Measurements from ENCODE around the gene SMC5.
"Not testable (repeated sequence)": the region's sequence is repeated elsewhere in the genome, so short reads cannot be mapped to it uniquely, and the experiment has no call there.

SMC5 gene

DNA sequence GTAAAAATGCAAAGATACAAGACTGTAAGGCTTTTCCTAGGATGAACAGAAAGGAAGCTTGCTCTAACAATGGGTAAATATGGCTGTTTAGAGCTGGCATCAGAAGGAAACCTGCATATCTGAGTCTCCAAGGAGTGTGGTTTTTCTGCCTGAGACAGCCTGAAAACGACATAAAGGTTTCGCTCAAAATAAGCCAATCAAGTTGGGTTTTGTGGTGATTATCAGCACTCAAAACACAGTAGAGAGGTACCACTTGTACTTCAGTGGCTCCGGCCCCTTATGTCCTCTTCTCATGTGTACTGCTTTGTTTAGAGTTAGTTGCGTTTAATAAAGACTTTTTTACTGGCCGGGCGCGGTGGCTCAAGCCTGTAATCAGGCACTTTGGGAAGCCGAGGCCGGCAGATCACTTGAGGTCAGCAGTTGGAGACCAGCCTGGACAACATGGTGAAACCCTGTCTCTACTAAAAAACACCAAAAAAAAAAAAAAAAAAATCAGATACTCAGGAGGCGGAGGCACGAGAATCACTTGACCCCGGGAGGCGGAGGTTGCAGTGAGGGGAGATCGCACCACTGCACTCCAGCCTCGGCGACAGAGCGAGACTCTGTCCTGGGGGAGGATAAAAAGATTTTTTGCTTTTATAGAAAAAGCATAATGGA, 116.3 kb downstream of the SMC5 start:
- DNase-seq = no peak

DNA sequence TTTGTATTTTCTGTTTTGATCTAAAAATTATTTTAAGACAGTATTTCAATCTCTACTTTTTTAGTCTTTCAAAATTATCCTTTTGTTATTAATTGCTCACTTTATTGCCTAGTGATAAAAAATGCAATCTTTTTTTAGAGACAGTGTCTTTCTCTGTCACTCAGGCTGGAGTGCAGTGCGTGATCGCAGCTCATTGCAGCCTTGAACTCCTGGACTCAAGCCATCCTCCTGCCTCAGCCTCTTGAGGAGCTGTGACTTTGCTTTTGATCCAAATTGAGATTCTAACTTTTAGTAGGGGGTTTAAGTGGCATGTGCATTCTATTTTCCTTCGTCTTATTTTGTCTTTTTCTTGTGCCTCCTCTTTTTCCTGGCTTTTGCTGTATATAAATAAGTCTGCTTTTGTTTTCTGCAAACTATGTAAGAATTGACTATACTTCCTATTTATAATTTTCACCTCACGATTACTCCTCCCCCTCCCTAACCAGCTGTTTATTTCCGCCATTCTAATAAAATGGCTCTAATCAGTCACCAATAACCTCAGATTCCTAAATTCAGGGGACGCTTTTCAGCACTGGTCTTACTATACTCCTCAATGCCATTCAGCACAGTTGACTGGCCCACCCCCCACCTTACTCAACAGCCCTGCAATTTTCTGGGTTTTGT, 123.4 kb downstream of the SMC5 start:
- no peak for DNase-seq

- no peak for DNase-seq
Measured at GRCh38 chr9:70382709-70383605, 124.2 kb downstream of the SMC5 start.

DNA sequence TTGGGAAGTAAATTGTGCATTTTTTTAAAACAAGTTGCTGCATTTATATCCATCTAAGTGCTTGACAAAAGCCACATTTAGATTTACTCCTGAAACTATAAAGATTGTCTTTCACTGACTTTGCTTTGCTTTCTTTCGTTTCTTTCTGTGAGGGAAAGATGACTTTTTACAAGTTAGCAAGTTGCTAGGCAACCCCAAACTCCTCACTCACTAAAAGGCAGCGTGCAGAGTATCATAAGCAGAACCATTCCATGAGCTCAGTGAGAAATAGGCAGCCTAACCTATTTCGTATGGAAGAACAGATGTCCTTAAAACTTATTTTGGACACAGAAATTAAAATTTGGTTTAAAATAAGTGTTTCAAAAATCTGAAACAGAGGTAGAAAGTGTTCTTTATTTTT, 126.6 kb downstream of the SMC5 start:
- DNase-seq = no peak

DNA sequence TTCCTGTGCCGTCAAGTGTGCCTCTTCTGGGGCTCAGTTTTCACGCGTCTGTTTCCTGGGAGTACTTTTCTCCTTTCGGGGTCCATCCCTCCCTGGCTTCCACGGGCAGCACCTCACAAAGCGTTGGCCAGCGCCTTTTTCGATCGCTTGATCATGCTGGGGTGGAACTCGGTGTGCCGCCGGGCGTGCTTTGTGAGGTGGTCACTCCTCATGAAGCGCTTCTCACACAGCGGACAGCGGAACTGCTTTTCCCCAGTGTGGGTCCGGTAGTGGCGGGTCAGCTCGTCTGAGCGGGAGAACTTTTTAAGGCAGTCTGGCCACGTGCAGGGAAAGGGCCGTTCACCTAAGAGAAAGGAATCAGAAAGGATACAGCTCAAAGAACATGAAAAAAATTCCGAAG, 128.9 kb downstream of the SMC5 start:
- DNase-seq = no peak

DNA sequence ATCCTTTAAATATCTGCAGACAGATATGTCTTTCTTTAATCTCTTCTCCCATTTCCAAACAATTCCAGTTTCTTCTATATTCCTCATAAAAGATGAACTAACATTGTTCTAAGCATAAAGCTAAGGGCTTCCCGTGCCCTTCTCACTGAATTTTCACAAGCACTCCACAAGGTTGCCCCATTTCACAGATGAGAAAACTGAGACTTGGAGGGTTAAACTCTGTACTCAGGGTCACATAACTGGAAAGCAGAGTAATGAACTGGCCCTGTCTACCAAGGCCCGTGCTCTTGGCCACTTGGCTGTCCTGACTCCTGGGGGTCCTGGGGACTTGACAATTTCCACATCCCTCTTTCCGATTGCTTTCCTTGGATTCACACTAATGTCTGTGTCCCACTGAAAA, 130.4 kb downstream of the SMC5 start:
- DNase-seq = no peak

DNA sequence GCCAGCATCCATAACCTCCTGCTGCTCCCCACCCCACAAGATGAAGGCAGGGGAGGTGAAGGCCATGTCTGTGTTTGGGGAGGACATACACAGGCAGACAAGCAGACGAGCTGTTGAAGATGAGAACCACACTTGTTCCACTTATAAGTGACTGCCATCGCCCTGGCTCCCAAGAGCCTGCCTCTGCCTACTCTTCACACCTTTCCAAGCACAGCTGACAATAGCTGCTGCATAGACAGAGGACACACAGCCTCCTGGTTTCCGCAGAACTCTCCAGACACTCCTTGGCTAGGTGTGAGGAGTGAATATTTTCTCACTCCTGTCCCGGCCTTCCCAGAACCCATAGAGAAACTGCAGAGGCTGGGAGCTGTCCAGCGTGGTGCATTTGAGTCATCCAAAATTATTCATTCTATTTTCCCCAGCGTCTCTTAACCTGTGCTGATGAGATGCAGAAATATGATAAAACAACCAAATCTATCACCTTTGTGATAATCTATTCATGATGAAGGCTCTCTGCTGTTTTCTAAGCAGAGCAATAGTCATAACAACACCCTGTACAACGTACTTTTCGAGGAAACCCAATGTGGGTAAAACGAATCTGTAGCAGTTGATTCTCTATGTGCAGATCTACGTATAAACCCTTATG, 131.0 kb downstream of the SMC5 start:
- no peak for DNase-seq

- DNase-seq = no peak
Measured at GRCh38 chr9:70390933-70391341, 132.2 kb downstream of the SMC5 start.

DNA sequence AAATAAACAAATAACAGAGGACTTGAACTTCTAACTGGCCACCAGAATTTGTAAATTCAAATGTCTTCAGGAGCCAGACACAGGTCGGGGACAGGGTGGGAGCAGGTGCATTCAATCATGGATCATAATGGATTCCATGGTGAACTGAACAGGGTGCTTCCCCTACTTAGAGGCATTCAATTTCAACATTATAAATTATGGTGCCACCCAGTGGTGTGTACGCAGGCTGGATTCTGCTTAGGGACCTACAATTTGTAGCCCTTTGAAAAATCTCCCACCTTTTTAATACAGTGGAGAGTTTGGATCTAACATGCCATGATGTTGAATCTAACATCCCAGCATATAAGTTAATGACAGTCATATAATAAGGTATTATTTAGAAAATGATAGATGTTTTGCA, 133.4 kb downstream of the SMC5 start:
- DNase-seq = no peak

- DNase-seq = no peak
Measured at GRCh38 chr9:70392850-70393249, 134.1 kb downstream of the SMC5 start.

- DNase-seq = no peak
Measured at GRCh38 chr9:70395652-70396051, 136.9 kb downstream of the SMC5 start.

DNA sequence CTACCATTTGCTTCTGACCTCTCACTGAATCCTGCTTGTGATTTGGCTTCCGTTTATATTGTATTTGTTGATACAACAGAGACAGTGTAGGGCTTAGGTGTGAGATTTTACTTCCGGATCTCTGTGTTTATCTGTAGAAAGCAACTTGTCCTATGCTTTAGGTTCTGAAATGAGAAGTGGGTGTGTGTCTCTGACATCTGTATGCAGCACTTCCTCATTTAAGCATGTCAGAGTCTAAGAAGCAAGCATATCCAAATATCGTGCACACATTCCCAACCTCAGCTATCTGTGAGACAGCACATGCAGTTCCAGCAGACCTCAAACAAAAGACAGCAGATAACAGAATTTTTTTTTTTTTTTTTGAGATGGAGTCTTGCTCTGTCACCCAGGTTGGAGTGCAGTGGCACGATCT, 139.4 kb downstream of the SMC5 start:
- peak; percentile 18 for DNase-seq

DNA sequence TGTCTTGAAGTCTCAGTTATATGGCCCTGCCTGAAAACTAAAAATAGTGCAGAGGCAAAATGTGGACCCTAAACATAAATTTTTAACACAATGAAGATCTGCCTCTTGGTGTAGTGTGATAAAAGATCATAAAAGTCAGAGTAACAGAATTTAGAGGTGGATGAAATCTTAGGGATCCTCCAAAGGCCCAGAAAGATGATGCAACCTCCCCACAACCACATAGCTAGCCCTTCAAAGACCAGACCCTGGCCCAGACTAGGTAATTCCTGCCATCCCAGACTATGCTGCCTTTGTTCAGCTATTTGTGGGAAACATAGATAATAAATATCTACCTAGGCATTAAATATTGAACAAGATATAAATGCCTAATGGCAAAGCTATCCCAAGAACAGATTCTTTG, 140.4 kb downstream of the SMC5 start:
- no peak for DNase-seq

DNA sequence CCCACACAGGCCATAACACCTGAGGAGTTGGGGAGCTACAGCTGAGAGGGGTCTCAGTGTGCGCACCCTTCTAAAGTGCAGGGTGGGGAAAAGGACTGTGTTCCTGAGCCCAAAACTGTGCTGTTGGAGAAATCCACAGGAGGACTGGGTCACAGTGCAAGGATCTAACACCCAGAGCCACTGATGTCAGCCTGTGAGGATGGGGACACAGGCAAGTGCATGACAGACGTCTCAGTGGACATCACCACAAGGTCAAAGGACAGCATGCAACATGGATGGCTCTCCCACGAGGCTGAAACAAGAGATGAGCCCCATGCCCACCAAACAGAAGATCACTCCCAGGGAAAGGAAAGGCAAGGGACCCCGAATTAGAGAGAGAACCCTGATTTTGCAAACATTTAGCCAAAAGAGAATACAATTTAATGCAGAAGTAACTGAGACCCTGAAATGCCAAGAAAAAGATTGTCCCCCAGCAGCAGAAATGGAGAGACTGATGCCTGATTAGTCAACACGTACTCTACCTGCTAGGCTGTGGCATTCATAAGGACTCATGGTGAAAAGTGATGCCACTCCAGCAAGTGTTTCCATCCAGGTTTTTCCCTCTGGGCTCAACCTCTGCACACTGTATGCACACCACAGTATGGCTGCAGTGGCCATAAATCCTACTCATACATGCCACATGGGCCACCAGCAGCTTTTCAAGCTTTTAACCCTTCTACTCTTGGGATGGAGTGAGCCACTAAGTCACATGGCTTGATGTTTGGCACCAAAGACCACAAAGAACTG, 141.5 kb downstream of the SMC5 start:
- no peak for DNase-seq

DNA sequence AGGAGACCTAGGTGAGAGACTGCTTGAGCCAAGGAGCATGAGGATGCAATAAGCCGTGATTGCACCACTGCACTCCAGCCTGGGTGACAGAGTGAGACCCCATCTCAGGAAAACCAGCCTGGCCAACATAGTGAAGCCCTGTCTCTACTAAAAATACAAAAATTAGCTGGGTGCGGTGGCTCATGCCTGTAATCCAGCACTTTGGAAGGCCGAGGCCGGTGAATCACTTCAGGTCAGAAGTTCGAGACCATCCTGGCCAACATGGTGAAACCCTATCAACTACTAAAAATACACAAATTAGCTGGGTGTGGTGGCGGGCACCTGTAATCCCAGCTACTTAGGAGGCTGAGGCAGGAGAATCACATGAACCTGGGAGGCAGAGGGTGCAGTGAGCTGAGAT, 142.5 kb downstream of the SMC5 start:
- DNase-seq = not testable (repeated sequence)

DNA sequence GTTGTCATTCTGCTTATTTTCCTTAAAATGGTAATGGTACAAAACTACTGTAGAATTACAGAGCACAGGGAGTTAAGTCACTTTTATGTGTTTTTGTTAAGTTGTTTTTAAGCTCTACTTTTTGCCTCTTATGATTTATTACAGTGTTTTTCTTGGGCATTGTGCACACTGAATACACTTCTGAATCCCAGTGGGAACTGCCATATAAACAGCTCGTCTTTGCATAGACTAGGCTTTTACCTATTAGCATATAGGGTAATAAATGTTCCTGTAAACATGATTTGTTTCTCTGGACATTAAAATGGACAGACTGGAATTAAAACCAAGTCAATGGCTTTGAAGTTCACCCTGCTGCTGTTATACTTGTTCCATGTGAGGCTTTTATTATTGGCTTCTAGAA, 143.4 kb downstream of the SMC5 start:
- no peak for DNase-seq

DNA sequence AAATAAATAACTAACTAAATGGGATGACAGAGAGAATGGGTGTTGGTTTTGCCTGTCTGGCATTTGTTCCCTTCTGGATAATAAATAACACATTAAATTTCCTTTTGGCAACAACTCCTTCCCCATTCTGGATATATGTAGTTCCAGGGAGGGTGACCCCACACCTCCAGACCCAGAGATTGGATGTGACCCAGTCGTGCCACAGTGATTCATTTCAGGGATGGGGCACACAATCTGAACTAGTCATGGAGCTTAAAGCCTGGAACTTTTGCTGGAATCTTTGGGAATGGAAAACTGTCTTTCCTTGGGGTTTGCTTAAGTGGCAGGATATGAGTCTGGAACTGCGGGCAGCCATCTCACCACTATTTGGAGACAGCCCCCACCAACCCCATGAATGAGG, 144.4 kb downstream of the SMC5 start:
- no peak for DNase-seq

- DNase-seq = no peak
Measured at GRCh38 chr9:70403618-70404025, 144.8 kb downstream of the SMC5 start.

DNA sequence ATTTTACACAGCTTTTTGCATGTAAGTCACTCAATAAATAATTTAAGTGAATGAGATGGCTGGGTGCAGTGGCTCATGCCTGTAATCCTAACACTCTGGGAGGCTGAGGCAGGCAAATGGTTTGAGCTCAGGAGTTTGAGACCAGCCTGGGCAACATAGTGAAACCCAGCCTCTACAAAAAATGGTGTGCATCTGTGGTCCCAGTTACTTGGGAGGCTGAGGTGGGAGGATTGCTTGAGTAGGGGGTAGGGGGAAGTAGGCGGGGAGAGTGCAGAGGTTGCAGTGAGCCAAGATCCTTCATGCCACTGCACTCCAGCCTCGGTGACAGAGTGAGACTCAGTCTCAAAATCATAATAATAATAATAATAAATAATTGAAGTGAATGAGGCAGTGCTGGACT, 145.5 kb downstream of the SMC5 start:
- no peak for DNase-seq
